BE2C (cell line): Measurements from ENCODE around the gene KLRC3.
"Not testable (repeated sequence)": the region's sequence is repeated elsewhere in the genome, so short reads cannot be mapped to it uniquely, and the experiment has no call there.

ENCODE experiments used
- DNase-seq: peaks from one replicate; pipeline ENCODE4 v3.0.0-alpha.2; 2020
- H3K27me3 ChIP-seq: fragments of 250-450 bp; sonication (Bioruptor Pico); 2 replicates; pipeline ENCODE4 v1.5.1; 2020; ENCODE audit warnings: mild to moderate bottlenecking
- H3K36me3 ChIP-seq: fragments of 250-450 bp; sonication (Bioruptor Pico); 2 replicates; pipeline ENCODE4 v1.5.1; 2020; ENCODE audit warnings: mild to moderate bottlenecking
- H3K4me1 ChIP-seq: fragments of 250-450 bp; sonication (Bioruptor Pico); 2 replicates; pipeline ENCODE4 v1.5.1; 2020
- H3K4me3 ChIP-seq: 2 replicates; pipeline ENCODE4 v1.5.1; 2011; ENCODE audit warnings: low read depth, low read length
- H3K9me3 ChIP-seq: fragments of 250-450 bp; sonication (Bioruptor Pico); 2 replicates; pipeline ENCODE4 v1.5.1; 2020
- CTCF ChIP-seq: IDR thresholded peaks from 2 replicates; pipeline ENCODE4 v1.5.1; 2012; ENCODE audit warnings: mild to moderate bottlenecking, low read depth, low read length

KLRC3 gene

GRCh38 chr12:10381928-10382628 is 38.3 kb downstream of the KLRC3 start:
- no peaks in the 10 kb centered on the region for H3K4me1 ChIP-seq
- no peaks in the 10 kb centered on the region for H3K9me3 ChIP-seq
- no peak overlapping the region for H3K4me3 ChIP-seq
- DNase-seq: no peak
- no peaks in the 10 kb centered on the region for H3K36me3 ChIP-seq
- peaks cover 7% of the 10 kb centered on the region for H3K27me3 ChIP-seq
- TF ChIP-seq CTCF: no peak

GRCh38 chr12:10378737-10379136 is 41.7 kb downstream of the KLRC3 start:
- H3K27me3 ChIP-seq, DNase-seq, H3K4me1 ChIP-seq: not testable (repeated sequence)

GRCh38 chr12:10374624-10375018 is 45.8 kb downstream of the KLRC3 start:
- DNase-seq: no peak
- Histone ChIP-seq H3K4me1 (no peaks in the 10 kb centered on the region), H3K9me3 (no peaks in the 10 kb centered on the region), H3K36me3 (no peaks in the 10 kb centered on the region), H3K27me3 (peaks cover 4% of the 10 kb centered on the region; the same call in 1 of the 2 replicates), H3K4me3 (no peak overlapping the region)
- no peak for TF ChIP-seq CTCF

More at GRCh38 chr12:10378737-10379136, 41.7 kb downstream of the KLRC3 start:
- H3K36me3 ChIP-seq, H3K4me3 ChIP-seq, H3K9me3 ChIP-seq: not testable (repeated sequence)

- H3K4me1 ChIP-seq: no peaks in the 10 kb centered on the region
- DNase-seq: no peak
- H3K9me3 ChIP-seq: no peaks in the 10 kb centered on the region
- H3K36me3 ChIP-seq: no peaks in the 10 kb centered on the region
- H3K27me3 ChIP-seq: no peaks in the 10 kb centered on the region; the same call in 1 of the 2 replicates
- TF ChIP-seq CTCF: no peak
- no peak overlapping the region for H3K4me3 ChIP-seq
Observed at GRCh38 chr12:10372559-10372958, 47.8 kb downstream of the KLRC3 start.

- H3K36me3 ChIP-seq, H3K27me3 ChIP-seq, DNase-seq, H3K9me3 ChIP-seq, H3K4me3 ChIP-seq, H3K4me1 ChIP-seq: not testable (repeated sequence)
Observed at GRCh38 chr12:10371893-10372535, 48.4 kb downstream of the KLRC3 start.

GRCh38 chr12:10369557-10370415 is 50.6 kb downstream of the KLRC3 start:
- H3K4me1 ChIP-seq: 0 out of 2 replicates have a peak, but pooled peaks cover 2% of the 10 kb centered on the region
- no peak overlapping the region for H3K4me3 ChIP-seq
- no peaks in the 10 kb centered on the region; the same call in 1 of the 2 replicates for H3K27me3 ChIP-seq
- H3K36me3 ChIP-seq: no peaks in the 10 kb centered on the region
- TF ChIP-seq CTCF: no peak
- DNase-seq: no peak
- no peaks in the 10 kb centered on the region for H3K9me3 ChIP-seq
